Dendritic cell treated with granulocyte-macrophage colony-stimulating factor and Interleukin-4, amounts not matched to agents 40 ng/mL and 50 ng/mL, for 4 days (primary cell): Measurements from ENCODE around the gene BANF2.
A peak's percentile ranks its signal among the peaks of the same experiment; 100 is the strongest.

Experiments used
- H3K27ac Mint-ChIP-seq: one replicate; pipeline ENCODE4 v1.8.0; 2022; ENCODE audit warnings: mild to moderate bottlenecking, mixed read lengths
- H3K27me3 Mint-ChIP-seq: one replicate; pipeline ENCODE4 v1.8.0; 2022; ENCODE audit warnings: mild to moderate bottlenecking, mixed read lengths
- H3K36me3 Mint-ChIP-seq: one replicate; pipeline ENCODE4 v1.8.0; 2022; ENCODE audit warnings: low read depth, mixed read lengths
- H3K4me1 Mint-ChIP-seq: one replicate; pipeline ENCODE4 v1.8.0; 2022; ENCODE audit warnings: low read depth, mixed read lengths
- H3K4me3 Mint-ChIP-seq: one replicate; pipeline ENCODE4 v1.8.0; 2022; ENCODE audit warnings: mild to moderate bottlenecking, moderate library complexity, mixed read lengths
- H3K9me3 Mint-ChIP-seq: one replicate; pipeline ENCODE4 v1.8.0; 2022; ENCODE audit warnings: mixed read lengths
- intact Hi-C: fragments of 100-400 bp; cut with micrococcal nuclease; formaldehyde crosslinking; loops from one replicate; pipeline ENCODE4 v1.15.0; 2022

The BANF2 gene

GRCh38 chr20:17682889-17683198, 16.9 kb upstream of the BANF2 start:
- H3K4me3 Mint-ChIP-seq: peak overlapping the region; percentile 79
- H3K27me3 Mint-ChIP-seq: peaks cover 24% of the 10 kb centered on the region
- no peaks in the 10 kb centered on the region for H3K9me3 Mint-ChIP-seq
- peaks cover 28% of the 10 kb centered on the region for H3K36me3 Mint-ChIP-seq
- H3K4me1 Mint-ChIP-seq: peaks cover 31% of the 10 kb centered on the region
- intact Hi-C loops: loop anchor here (1.0 to 10.0 kb wide), 4 partner anchors 111 to 312 kb away; partner anchors contain the start of genes BFSP1, DSTN and MGME1
- H3K27ac Mint-ChIP-seq: peak overlapping the region; percentile 86

GRCh38 chr20:17683218-17684076, 16.3 kb upstream of the BANF2 start:
- Mint-ChIP-seq H3K9me3 (no peaks in the 10 kb centered on the region), H3K27ac (peak overlapping the region; percentile 86), H3K4me3 (no peak overlapping the region), H3K4me1 (peaks cover 28% of the 10 kb centered on the region), H3K27me3 (peaks cover 25% of the 10 kb centered on the region), H3K36me3 (peaks cover 22% of the 10 kb centered on the region)
- intact Hi-C loops: loop anchor here (5.0 to 10.0 kb wide), 3 partner anchors 111 to 311 kb away; partner anchors contain the start of genes BFSP1 and DSTN

GRCh38 chr20:17684077-17684888, 15.5 kb upstream of the BANF2 start:
- intact Hi-C loops: loop anchor here (5.0 to 10.0 kb wide), 3 partner anchors 112 to 311 kb away; partner anchors contain the start of genes BFSP1 and DSTN
- H3K4me3 Mint-ChIP-seq: no peak overlapping the region
- H3K36me3 Mint-ChIP-seq: peaks cover 15% of the 10 kb centered on the region
- no peaks in the 10 kb centered on the region for H3K9me3 Mint-ChIP-seq
- peaks cover 28% of the 10 kb centered on the region for H3K4me1 Mint-ChIP-seq
- H3K27ac Mint-ChIP-seq: no peak overlapping the region
- peaks cover 25% of the 10 kb centered on the region for H3K27me3 Mint-ChIP-seq

GRCh38 chr20:17685168-17685567, 14.6 kb upstream of the BANF2 start:
- peaks cover 19% of the 10 kb centered on the region for H3K4me1 Mint-ChIP-seq
- H3K27me3 Mint-ChIP-seq: peaks cover 25% of the 10 kb centered on the region
- H3K27ac Mint-ChIP-seq: no peak overlapping the region
- no peak overlapping the region for H3K4me3 Mint-ChIP-seq
- H3K9me3 Mint-ChIP-seq: no peaks in the 10 kb centered on the region
- intact Hi-C loops: loop anchor here (10.0 kb wide), 2 partner anchors 150 to 310 kb away; partner anchors contain the start of gene BFSP1
- peaks cover 7% of the 10 kb centered on the region for H3K36me3 Mint-ChIP-seq

GRCh38 chr20:17687800-17688199, 12.0 kb upstream of the BANF2 start:
- Mint-ChIP-seq H3K27me3 (peaks cover 29% of the 10 kb centered on the region), H3K4me3 (no peak overlapping the region), H3K36me3 (no peaks in the 10 kb centered on the region), H3K4me1 (peaks cover 11% of the 10 kb centered on the region), H3K27ac (no peak overlapping the region), H3K9me3 (no peaks in the 10 kb centered on the region)
- intact Hi-C loops: loop anchor here (10.0 kb wide), 2 partner anchors 153 to 307 kb away; partner anchors contain the start of gene BFSP1

GRCh38 chr20:17688965-17689364, 10.8 kb upstream of the BANF2 start:
- Mint-ChIP-seq H3K36me3 (no peaks in the 10 kb centered on the region), H3K9me3 (no peaks in the 10 kb centered on the region), H3K27me3 (peaks cover 27% of the 10 kb centered on the region), H3K4me3 (no peak overlapping the region), H3K27ac (no peak overlapping the region), H3K4me1 (peaks cover 5% of the 10 kb centered on the region)
- intact Hi-C loops: loop anchor here (10.0 kb wide), 2 partner anchors 154 to 306 kb away; partner anchors contain the start of gene BFSP1

- Mint-ChIP-seq H3K27ac (no peak overlapping the region), H3K4me3 (no peak overlapping the region), H3K9me3 (no peaks in the 10 kb centered on the region), H3K27me3 (peaks cover 23% of the 10 kb centered on the region), H3K36me3 (no peaks in the 10 kb centered on the region), H3K4me1 (peaks cover under 1% of the 10 kb centered on the region)
- intact Hi-C loops: no loop called here
These were observed 9.6 kb upstream of the BANF2 start for GRCh38 chr20:17690144-17690543.

GRCh38 chr20:17691758-17692157, 8.0 kb upstream of the BANF2 start:
- Mint-ChIP-seq H3K9me3 (no peaks in the 10 kb centered on the region), H3K27me3 (peaks cover 16% of the 10 kb centered on the region), H3K4me1 (no peaks in the 10 kb centered on the region), H3K27ac (peak overlapping the region; percentile 20), H3K36me3 (no peaks in the 10 kb centered on the region), H3K4me3 (no peak overlapping the region)
- intact Hi-C loops: no loop called here

- H3K27ac Mint-ChIP-seq: no peak overlapping the region
- H3K36me3 Mint-ChIP-seq: no peaks in the 10 kb centered on the region
- H3K4me3 Mint-ChIP-seq: no peak overlapping the region
- H3K27me3 Mint-ChIP-seq: peaks cover 4% of the 10 kb centered on the region
- H3K4me1 Mint-ChIP-seq: no peaks in the 10 kb centered on the region
- no peaks in the 10 kb centered on the region for H3K9me3 Mint-ChIP-seq
- intact Hi-C loops: no loop called here
These were observed 6.2 kb upstream of the BANF2 start for GRCh38 chr20:17693444-17694001.

- intact Hi-C loops: no loop called here
- H3K27me3 Mint-ChIP-seq: peaks cover 4% of the 10 kb centered on the region
- H3K27ac Mint-ChIP-seq: no peak overlapping the region
- no peak overlapping the region for H3K4me3 Mint-ChIP-seq
- no peaks in the 10 kb centered on the region for H3K36me3 Mint-ChIP-seq
- no peaks in the 10 kb centered on the region for H3K4me1 Mint-ChIP-seq
- no peaks in the 10 kb centered on the region for H3K9me3 Mint-ChIP-seq
These were observed 5.0 kb upstream of the BANF2 start for GRCh38 chr20:17694767-17695166.

GRCh38 chr20:17696287-17696686, 3.5 kb upstream of the BANF2 start:
- no peaks in the 10 kb centered on the region for H3K4me1 Mint-ChIP-seq
- no peak overlapping the region for H3K27ac Mint-ChIP-seq
- intact Hi-C loops: no loop called here
- H3K27me3 Mint-ChIP-seq: peaks cover under 1% of the 10 kb centered on the region
- H3K4me3 Mint-ChIP-seq: no peak overlapping the region
- no peaks in the 10 kb centered on the region for H3K9me3 Mint-ChIP-seq
- no peaks in the 10 kb centered on the region for H3K36me3 Mint-ChIP-seq

GRCh38 chr20:17697171-17697570, 2.6 kb upstream of the BANF2 start:
- H3K4me3 Mint-ChIP-seq: no peak overlapping the region
- H3K9me3 Mint-ChIP-seq: no peaks in the 10 kb centered on the region
- no peak overlapping the region for H3K27ac Mint-ChIP-seq
- H3K36me3 Mint-ChIP-seq: no peaks in the 10 kb centered on the region
- H3K27me3 Mint-ChIP-seq: no peaks in the 10 kb centered on the region
- H3K4me1 Mint-ChIP-seq: no peaks in the 10 kb centered on the region
- intact Hi-C loops: no loop called here

GRCh38 chr20:17698384-17698783, 1.4 kb upstream of the BANF2 start:
- no peak overlapping the region for H3K27ac Mint-ChIP-seq
- H3K4me3 Mint-ChIP-seq: no peak overlapping the region
- H3K27me3 Mint-ChIP-seq: no peaks in the 10 kb centered on the region
- H3K36me3 Mint-ChIP-seq: no peaks in the 10 kb centered on the region
- intact Hi-C loops: no loop called here
- no peaks in the 10 kb centered on the region for H3K9me3 Mint-ChIP-seq
- no peaks in the 10 kb centered on the region for H3K4me1 Mint-ChIP-seq

- no peaks in the 10 kb centered on the region for H3K36me3 Mint-ChIP-seq
- no peaks in the 10 kb centered on the region for H3K27me3 Mint-ChIP-seq
- intact Hi-C loops: no loop called here
- H3K27ac Mint-ChIP-seq: no peak overlapping the region
- H3K9me3 Mint-ChIP-seq: no peaks in the 10 kb centered on the region
- no peak overlapping the region for H3K4me3 Mint-ChIP-seq
- H3K4me1 Mint-ChIP-seq: no peaks in the 10 kb centered on the region
These were observed 871 bp downstream of the BANF2 start for GRCh38 chr20:17700637-17701036.
